ENCODE data around the gene FHL2.

The FHL2 gene

GRCh38 chr2:105396254-105397024 is 2.4 kb downstream of the FHL2 start:
- peak; percentile 51 for DNase-seq

GRCh38 chr2:105395691-105396090 is 3.2 kb downstream of the FHL2 start:
- no peak for DNase-seq

- no peak for DNase-seq
These were observed 3.8 kb downstream of the FHL2 start for GRCh38 chr2:105394951-105395611.

- no peak for DNase-seq
These were observed 5.3 kb downstream of the FHL2 start for GRCh38 chr2:105393373-105394055.

GRCh38 chr2:105391763-105392662 is 6.8 kb downstream of the FHL2 start:
- no peak for DNase-seq

- no peak for DNase-seq
These were observed 7.7 kb downstream of the FHL2 start for GRCh38 chr2:105391058-105391627.

GRCh38 chr2:105390454-105390853 is 8.4 kb downstream of the FHL2 start:
- DNase-seq: no peak

- DNase-seq: no peak
These were observed 9.9 kb downstream of the FHL2 start for GRCh38 chr2:105388971-105389381.

GRCh38 chr2:105387225-105387624 is 11.6 kb downstream of the FHL2 start:
- no peak for DNase-seq

- no peak for DNase-seq
These were observed 12.9 kb downstream of the FHL2 start for GRCh38 chr2:105385731-105386540.

- DNase-seq: no peak
These were observed 14.0 kb downstream of the FHL2 start for GRCh38 chr2:105384861-105385260.

- no peak for DNase-seq
These were observed 14.6 kb downstream of the FHL2 start for GRCh38 chr2:105384216-105384615.

GRCh38 chr2:105383432-105384166 is 15.3 kb downstream of the FHL2 start:
- DNase-seq: no peak

- DNase-seq: no peak
These were observed 16.7 kb downstream of the FHL2 start for GRCh38 chr2:105382177-105382576.

- DNase-seq: no peak
These were observed 17.7 kb downstream of the FHL2 start for GRCh38 chr2:105381101-105381668.

GRCh38 chr2:105380432-105381100 is 18.3 kb downstream of the FHL2 start:
- no peak for DNase-seq

GRCh38 chr2:105379741-105380186 is 19.1 kb downstream of the FHL2 start:
- no peak for DNase-seq

- DNase-seq: no peak
These were observed 19.9 kb downstream of the FHL2 start for GRCh38 chr2:105378921-105379383.

GRCh38 chr2:105378276-105378840 is 20.5 kb downstream of the FHL2 start:
- DNase-seq: no peak
